MM.1S (cell line): Measurements from ENCODE around the gene MIEN1.
"Not testable (repeated sequence)": the region's sequence is repeated elsewhere in the genome, so short reads cannot be mapped to it uniquely, and the experiment has no call there.

Experiments used
- DNase-seq: peaks from one replicate; pipeline ENCODE4 v3.0.0-alpha.2; 2015
- H2AFZ ChIP-seq: fragments of 300-600 bp; sonication (generic); 2 replicates; pipeline ENCODE4 v1.6.0; 2016; ENCODE audit warnings: antibody characterized with exemption, low read length
- H3F3A ChIP-seq: fragments of 300-600 bp; sonication (generic); 2 replicates; pipeline ENCODE4 v1.6.1; 2016; ENCODE audit warnings: mild to moderate bottlenecking, antibody characterized with exemption, low read length, moderate library complexity, mixed read lengths; ENCODE audit not compliant: insufficient read depth
- H3K27ac ChIP-seq: fragments of 300-600 bp; sonication (generic); 2 replicates; pipeline ENCODE4 v1.5.1; 2016; ENCODE audit warnings: mild to moderate bottlenecking, low read length
- H3K27me3 ChIP-seq: fragments of 300-600 bp; sonication (generic); replicated peaks from 2 replicates; pipeline ENCODE4 v1.6.0; 2016; ENCODE audit warnings: low read length; ENCODE audit not compliant: insufficient read depth
- H3K36me3 ChIP-seq: fragments of 300-600 bp; sonication (generic); replicated peaks from 2 replicates; pipeline ENCODE4 v1.6.1; 2016; ENCODE audit warnings: mild to moderate bottlenecking, low read length, mixed read lengths; ENCODE audit not compliant: insufficient read depth
- H3K4me1 ChIP-seq: fragments of 300-600 bp; sonication (generic); 2 replicates; pipeline ENCODE4 v1.6.1; 2016; ENCODE audit warnings: low read length, mixed read lengths
- H3K4me2 ChIP-seq: fragments of 300-600 bp; sonication (generic); 2 replicates; pipeline ENCODE4 v1.6.0; 2016; ENCODE audit warnings: low read depth, low read length
- H3K4me3 ChIP-seq: fragments of 300-600 bp; sonication (generic); 2 replicates; pipeline ENCODE4 v1.5.1; 2016; ENCODE audit warnings: low read length, mixed read lengths
- H3K79me2 ChIP-seq: fragments of 300-600 bp; sonication (generic); 2 replicates; pipeline ENCODE4 v1.6.1; 2016; ENCODE audit warnings: mixed run types, low read length, mixed read lengths
- H3K9ac ChIP-seq: fragments of 300-600 bp; sonication (generic); 2 replicates; pipeline ENCODE4 v1.6.1; 2016; ENCODE audit warnings: low read length, mixed read lengths
- H3K9me2 ChIP-seq: fragments of 300-600 bp; sonication (generic); replicated peaks from 2 replicates; pipeline ENCODE4 v1.6.1; 2016; ENCODE audit warnings: mild to moderate bottlenecking, low read length, mixed read lengths; ENCODE audit not compliant: insufficient read depth
- H3K9me3 ChIP-seq: fragments of 300-600 bp; sonication (generic); replicated peaks from 2 replicates; pipeline ENCODE4 v1.6.1; 2016; ENCODE audit warnings: mild to moderate bottlenecking, low read length, mixed read lengths; ENCODE audit not compliant: insufficient read depth
- H4K20me1 ChIP-seq: fragments of 300-600 bp; sonication (generic); 2 replicates; pipeline ENCODE4 v1.6.1; 2016; ENCODE audit warnings: mild to moderate bottlenecking, low read length, moderate library complexity, mixed read lengths; ENCODE audit not compliant: insufficient read depth
- CTCF ChIP-seq: fragments of 300-600 bp; sonication (generic); IDR thresholded peaks from 2 replicates; pipeline ENCODE4 v1.5.1; 2016; ENCODE audit warnings: antibody characterized with exemption, low read length, mixed read lengths
- EZH2 ChIP-seq: fragments of 300-600 bp; sonication (generic); optimal IDR thresholded peaks from 2 replicates; pipeline ENCODE3; 2017; ENCODE audit warnings: low read depth, mild to moderate bottlenecking, antibody characterized with exemption, low read length, mixed read lengths
- EZH2phosphoT487 ChIP-seq: fragments of 300-600 bp; sonication (generic); IDR thresholded peaks from 2 replicates; pipeline ENCODE4 v1.6.1; 2018; ENCODE audit warnings: antibody characterized with exemption, low read length

MIEN1 gene

GRCh38 chr17:39750131-39751015 is 20.0 kb upstream of the MIEN1 start:
- Histone ChIP-seq H3K9me3 (no peaks in the 10 kb centered on the region), H3K4me1 (peaks cover 13% of the 10 kb centered on the region), H3K79me2 (0 out of 2 replicates have a peak, but pooled peaks cover 6% of the 10 kb centered on the region), H3K36me3 (no peaks in the 10 kb centered on the region), H3K9ac (no peak overlapping the region), H3F3A (peaks cover 8% of the 10 kb centered on the region), H3K27me3 (no peaks in the 10 kb centered on the region; the same call in 1 of the 2 replicates), H2AFZ (no peak overlapping the region), H3K4me3 (no peak overlapping the region), H3K9me2 (no peaks in the 10 kb centered on the region), H3K4me2 (no peak overlapping the region), H3K27ac (no peak overlapping the region), H4K20me1 (no peaks in the 10 kb centered on the region)
- no peak for TF ChIP-seq EZH2
- TF ChIP-seq EZH2phosphoT487 = no peak
- TF ChIP-seq CTCF = no peak
- no peak for DNase-seq

- H3F3A ChIP-seq, H3K4me1 ChIP-seq, H3K36me3 ChIP-seq, H3K79me2 ChIP-seq, H3K9me3 ChIP-seq, H3K27ac ChIP-seq, H3K4me2 ChIP-seq, DNase-seq, H3K9ac ChIP-seq, H2AFZ ChIP-seq, H3K4me3 ChIP-seq, H3K9me2 ChIP-seq, H3K27me3 ChIP-seq, H4K20me1 ChIP-seq: not testable (repeated sequence)
These were observed 18.2 kb upstream of the MIEN1 start for GRCh38 chr17:39748444-39749034.

- no peak overlapping the region for H3K9ac ChIP-seq
- no peak overlapping the region for H3K27ac ChIP-seq
- no peak overlapping the region for H3K4me2 ChIP-seq
- no peaks in the 10 kb centered on the region for H4K20me1 ChIP-seq
- H3K9me3 ChIP-seq = no peaks in the 10 kb centered on the region
- H3K79me2 ChIP-seq = no peaks in the 10 kb centered on the region
- no peak overlapping the region for H3K4me3 ChIP-seq
- no peaks in the 10 kb centered on the region for H3K4me1 ChIP-seq
- no peaks in the 10 kb centered on the region for H3F3A ChIP-seq
- H3K36me3 ChIP-seq = no peaks in the 10 kb centered on the region
- H3K27me3 ChIP-seq = no peaks in the 10 kb centered on the region; the same call in 1 of the 2 replicates
- no peaks in the 10 kb centered on the region for H3K9me2 ChIP-seq
- TF ChIP-seq CTCF (no peak), EZH2phosphoT487 (no peak), EZH2 (no peak)
- no peak overlapping the region for H2AFZ ChIP-seq
- DNase-seq = no peak
These were observed 17.4 kb upstream of the MIEN1 start for GRCh38 chr17:39747745-39748144.

- H3K4me1 ChIP-seq = no peaks in the 10 kb centered on the region
These were observed 15.8 kb upstream of the MIEN1 start for GRCh38 chr17:39746145-39746461.

More at GRCh38 chr17:39746145-39746461, 15.8 kb upstream of the MIEN1 start:
- Histone ChIP-seq H3K4me2 (no peak overlapping the region), H3K79me2 (no peaks in the 10 kb centered on the region), H3F3A (no peaks in the 10 kb centered on the region), H3K9me3 (no peaks in the 10 kb centered on the region), H3K4me3 (no peak overlapping the region), H4K20me1 (no peaks in the 10 kb centered on the region), H3K9ac (no peak overlapping the region), H3K27ac (no peak overlapping the region), H3K36me3 (no peaks in the 10 kb centered on the region), H2AFZ (no peak overlapping the region), H3K9me2 (no peaks in the 10 kb centered on the region), H3K27me3 (no peaks in the 10 kb centered on the region; the same call in 1 of the 2 replicates)
- DNase-seq = no peak
- TF ChIP-seq CTCF = no peak
